Measurements from ENCODE around the gene HOXA7. TPM values are rescaled to one million over a fixed set of nuclear protein-coding genes. Genes with fewer than 3 reads are reported as not detected.

HOXA7 gene
- total RNA-seq, 1 donor from 2014 or later, result not detected

DNA sequence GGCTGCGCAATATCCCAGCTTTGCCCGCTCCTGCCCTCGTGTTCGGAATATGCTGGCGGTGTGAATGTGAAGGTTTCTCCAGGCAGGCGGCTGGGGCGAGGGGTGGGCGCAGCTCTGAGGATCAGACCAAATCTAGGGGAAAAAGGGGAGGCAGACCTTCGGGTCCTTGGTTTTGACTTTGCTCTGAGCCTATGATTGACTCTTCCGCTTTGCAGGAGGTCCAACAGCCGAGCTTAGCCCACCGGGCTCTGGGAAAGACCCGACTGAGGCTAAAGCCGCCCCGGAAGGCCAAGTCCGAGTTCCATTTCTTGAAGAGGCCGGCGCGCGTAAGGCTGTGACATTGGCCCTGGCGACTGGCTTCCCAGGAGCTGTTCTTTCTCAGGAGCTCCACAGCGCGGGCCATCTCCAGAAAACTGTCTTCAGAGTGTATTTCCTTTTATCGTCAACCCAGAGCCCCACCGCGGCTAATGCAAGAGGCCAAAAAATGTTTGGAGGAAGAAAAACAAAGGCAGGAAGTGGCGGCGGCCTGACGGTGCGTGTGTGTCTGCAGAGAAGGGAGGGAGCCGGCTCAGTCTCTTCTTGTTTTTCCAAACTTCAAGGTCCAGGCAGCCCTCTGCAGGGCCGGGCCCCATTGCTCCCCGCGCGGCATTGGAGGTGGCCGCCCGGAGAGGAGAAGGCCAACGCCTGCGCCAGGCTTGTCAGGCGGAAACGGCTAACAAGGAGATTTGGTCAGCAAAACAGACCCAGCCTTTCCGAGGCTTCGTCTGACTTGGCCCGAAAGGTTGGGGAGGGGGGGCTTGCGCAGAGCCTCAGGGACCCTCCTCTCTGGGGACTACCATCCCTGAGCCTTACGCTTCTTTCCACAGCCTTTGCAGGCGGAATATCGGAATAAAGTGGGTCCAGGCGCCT is 32.2 kb upstream of the HOXA7 start:
- DNase-seq, result peak; percentile 79
- Mint-ChIP-seq H3K36me3 (ENCODE audit: low read depth) (peaks cover 8% of the 10 kb centered on the region), H3K9me3 (no peaks in the 10 kb centered on the region), H3K4me1 (peaks cover 15% of the 10 kb centered on the region), H3K27me3 (peaks cover 88% of the 10 kb centered on the region), H3K4me3 (peak overlapping the region; percentile 64), H3K27ac (peak overlapping the region; percentile 41)
- intact Hi-C loops (cut with micrococcal nuclease), result no loop called here

DNA sequence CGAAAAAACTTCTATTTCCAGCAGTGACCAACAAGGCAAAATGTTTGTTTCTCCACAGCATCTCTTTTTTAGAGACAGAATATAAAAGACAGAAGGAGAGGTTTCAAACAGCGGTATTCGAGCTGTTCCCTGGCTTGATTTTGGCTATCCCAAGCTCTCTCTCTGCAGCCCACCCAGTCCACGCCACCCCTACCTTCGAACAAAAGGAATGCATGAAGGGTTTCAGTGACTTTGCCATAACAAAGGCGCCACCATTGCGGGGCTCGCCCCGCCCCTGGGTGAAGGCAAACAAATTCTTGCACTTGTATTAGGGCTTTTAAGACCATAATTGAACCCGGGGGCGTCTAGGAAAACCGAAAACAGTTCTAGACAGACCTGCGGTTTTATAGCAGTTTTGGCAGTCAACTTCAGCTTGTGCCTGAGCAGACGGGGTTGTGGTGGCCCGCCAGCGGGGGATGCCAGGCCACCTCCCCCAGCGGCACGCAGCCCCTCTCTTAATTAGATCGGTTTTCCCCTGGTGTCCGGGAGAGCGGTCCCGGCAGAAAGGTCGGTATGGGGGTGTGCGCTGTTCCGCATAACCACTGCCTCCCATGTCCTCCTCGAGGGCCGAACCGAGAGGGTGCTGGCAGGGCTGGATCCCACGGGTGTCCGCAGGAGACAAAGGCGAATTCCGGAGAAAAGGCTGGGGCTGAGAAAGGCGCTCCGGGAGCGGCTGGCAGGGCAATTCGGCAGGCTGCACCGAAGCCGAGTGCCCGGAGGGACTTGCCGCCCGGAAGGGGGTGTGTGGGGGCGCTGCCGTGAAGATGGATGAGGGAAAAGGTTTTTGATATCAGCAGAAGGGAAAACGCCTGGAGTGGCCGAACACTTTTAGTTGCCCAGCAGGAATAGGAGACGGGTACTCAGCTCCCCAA is 31.3 kb upstream of the HOXA7 start:
- peaks cover 15% of the 10 kb centered on the region for H3K4me1 Mint-ChIP-seq
- H3K36me3 Mint-ChIP-seq (ENCODE audit: low read depth), result peaks cover 8% of the 10 kb centered on the region
- H3K9me3 Mint-ChIP-seq, result no peaks in the 10 kb centered on the region
- intact Hi-C loops (cut with micrococcal nuclease), result no loop called here
- no peak for DNase-seq
- H3K27ac Mint-ChIP-seq, result no peak overlapping the region
- H3K4me3 Mint-ChIP-seq, result peak overlapping the region; percentile 64
- peaks cover 87% of the 10 kb centered on the region for H3K27me3 Mint-ChIP-seq

DNA sequence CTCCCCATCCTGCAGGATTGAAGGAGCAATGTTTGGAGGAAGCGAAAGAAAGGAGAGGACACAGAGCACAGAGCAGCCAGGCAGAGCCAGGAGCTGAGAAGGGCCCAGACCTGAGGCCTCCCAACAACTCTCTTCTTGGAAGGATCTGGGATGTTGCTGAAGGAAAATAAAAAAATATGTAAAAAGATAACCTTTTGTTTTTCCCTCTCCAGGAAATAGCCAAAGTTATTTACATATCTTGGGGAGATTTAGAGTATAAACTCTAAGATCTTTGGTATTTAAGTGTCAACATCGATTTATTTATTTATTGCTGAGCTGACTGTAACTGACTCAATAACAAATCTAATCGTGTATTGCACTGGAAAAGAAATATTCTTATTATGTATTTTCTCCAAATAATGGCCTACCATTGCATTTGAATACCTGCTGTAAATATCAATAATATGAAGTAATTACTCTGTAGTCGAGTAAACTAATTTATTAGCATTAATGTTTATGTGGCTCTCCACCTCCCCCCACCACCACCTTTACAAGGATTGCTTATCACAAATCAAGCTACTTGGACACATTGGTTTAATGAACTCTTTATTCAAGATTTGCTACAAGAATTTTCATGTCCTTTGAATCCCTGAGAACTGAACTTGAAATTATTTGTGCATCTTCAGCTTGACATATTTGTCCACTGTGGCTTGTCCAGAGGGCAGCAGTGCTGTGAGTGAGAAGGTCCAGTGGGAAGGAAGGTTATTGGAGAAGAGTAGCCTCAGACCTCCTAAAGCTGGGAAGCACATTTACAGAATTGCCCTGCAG is 30.4 kb upstream of the HOXA7 start:
- H3K4me1 Mint-ChIP-seq, result peaks cover 15% of the 10 kb centered on the region
- intact Hi-C loops (cut with micrococcal nuclease), result no loop called here

DNA sequence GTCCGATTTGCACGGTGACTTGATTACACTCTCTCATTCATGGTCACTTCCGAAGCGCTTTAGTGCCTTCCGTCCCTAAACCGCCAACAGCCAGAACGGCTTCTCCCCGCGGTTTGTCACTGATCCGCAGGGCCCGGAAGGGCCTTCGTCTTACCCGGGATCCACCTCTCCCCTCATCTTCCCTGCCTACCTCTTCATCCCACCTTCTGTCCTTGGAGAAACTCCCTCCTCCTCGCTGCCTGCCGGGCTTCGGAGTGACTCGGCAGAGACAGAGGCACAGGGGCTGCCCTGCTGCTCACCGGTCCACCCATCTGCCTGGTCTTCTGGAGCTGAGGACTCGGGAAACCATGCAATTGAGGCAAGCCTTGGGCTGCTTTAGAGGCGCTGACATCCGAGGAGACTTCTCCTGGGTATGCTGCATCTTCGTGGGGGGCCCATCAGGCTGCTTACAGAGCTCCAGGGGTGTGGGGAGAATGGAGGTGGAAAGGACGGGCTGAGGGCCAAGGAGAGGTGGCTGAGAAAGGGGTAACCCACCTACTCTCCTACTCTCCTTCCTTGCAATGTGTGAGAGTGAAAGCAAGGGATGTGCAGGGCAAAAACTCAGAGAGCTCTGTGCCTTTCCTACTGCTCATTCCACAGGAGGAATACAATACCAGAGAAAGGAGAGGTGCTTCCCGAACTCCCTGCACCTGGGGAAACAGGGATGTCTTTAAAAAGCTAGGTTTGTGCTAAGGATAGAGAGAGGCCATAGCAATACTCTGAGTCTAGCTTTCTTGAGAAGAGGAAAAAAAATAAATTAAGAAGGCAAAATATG is 29.6 kb upstream of the HOXA7 start:
- H3K4me3 Mint-ChIP-seq, result peak overlapping the region; percentile 63
- H3K4me1 Mint-ChIP-seq, result peaks cover 15% of the 10 kb centered on the region
- no peak for DNase-seq
- H3K27me3 Mint-ChIP-seq, result peaks cover 85% of the 10 kb centered on the region
- intact Hi-C loops (cut with micrococcal nuclease), result loop anchor here (2.0 kb wide), 2 partner anchors 13 to 15 kb away; no protein-coding TSS in a partner anchor
- H3K9me3 Mint-ChIP-seq, result no peaks in the 10 kb centered on the region
- peak overlapping the region; percentile 75 for H3K27ac Mint-ChIP-seq
- H3K36me3 Mint-ChIP-seq (ENCODE audit: low read depth), result peaks cover 8% of the 10 kb centered on the region

More for the DNA sequence above, 30.4 kb upstream of the HOXA7 start:
- H3K4me3 Mint-ChIP-seq, result no peak overlapping the region
- H3K9me3 Mint-ChIP-seq, result no peaks in the 10 kb centered on the region
- DNase-seq, result no peak
- H3K36me3 Mint-ChIP-seq (ENCODE audit: low read depth), result peaks cover 8% of the 10 kb centered on the region
- no peak overlapping the region for H3K27ac Mint-ChIP-seq
- peaks cover 87% of the 10 kb centered on the region for H3K27me3 Mint-ChIP-seq

DNA sequence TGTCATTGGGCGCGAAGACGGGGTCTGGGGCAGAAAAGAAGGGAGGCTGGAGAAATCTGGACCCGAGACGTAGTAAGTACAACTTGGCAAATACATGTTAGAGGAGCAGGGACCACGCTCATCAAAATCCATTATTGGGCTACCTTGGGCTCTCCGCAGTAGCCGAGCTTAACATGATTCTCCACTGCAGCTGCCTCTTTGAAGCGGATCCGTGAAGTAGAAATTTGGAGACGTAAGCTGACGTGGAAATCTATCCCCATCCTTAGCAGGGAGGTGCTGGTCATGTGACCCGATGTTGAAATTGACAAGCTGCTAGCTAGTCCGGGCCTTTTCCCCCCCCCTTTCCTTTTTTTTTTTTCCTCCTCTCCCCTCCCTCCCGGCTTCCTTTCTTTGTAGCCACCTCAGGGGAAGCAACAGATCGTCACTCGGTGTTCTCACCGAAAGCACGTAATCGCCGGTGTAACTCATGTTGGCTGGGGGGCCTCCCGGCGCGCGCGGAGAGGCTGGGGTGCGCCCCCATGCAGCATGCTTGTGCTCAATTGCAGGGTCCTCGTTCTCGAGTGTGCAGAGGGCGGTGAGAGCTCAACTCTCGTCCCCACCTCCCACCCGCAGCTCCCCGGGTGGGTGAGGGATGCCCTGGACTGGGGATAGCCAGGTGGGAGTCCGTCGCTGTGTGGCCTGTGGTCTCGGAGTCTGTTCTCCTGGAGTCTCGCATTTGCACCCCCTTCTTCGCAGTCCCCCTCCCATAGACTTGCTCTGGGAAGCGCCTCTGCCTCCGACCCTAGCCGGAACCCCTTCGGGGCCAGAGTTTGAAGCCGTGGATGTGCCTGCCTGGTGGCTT is 28.8 kb upstream of the HOXA7 start, which contains the start of gene HOXA11:
TSS of gene HOXA11 (minus strand) at position 220 of the 841 bp plus-strand sequence. CDS start at position 132, 88 bp downstream.
- no peak for DNase-seq
- Mint-ChIP-seq H3K27ac (peak within 1 kb of the TSS; percentile 78), H3K4me1 (peaks cover 15% of the 10 kb centered on the region), H3K9me3 (no peaks in the 10 kb centered on the region), H3K4me3 (peak within 1 kb of the TSS; percentile 63), H3K27me3 (peaks cover 81% of the 10 kb centered on the region), H3K36me3 (ENCODE audit: low read depth) (peaks cover 8% of the 10 kb centered on the region)
- intact Hi-C loops (cut with micrococcal nuclease), result loop anchor here (2.0 kb wide), 2 partner anchors 14 kb away; no protein-coding TSS in a partner anchor

DNA sequence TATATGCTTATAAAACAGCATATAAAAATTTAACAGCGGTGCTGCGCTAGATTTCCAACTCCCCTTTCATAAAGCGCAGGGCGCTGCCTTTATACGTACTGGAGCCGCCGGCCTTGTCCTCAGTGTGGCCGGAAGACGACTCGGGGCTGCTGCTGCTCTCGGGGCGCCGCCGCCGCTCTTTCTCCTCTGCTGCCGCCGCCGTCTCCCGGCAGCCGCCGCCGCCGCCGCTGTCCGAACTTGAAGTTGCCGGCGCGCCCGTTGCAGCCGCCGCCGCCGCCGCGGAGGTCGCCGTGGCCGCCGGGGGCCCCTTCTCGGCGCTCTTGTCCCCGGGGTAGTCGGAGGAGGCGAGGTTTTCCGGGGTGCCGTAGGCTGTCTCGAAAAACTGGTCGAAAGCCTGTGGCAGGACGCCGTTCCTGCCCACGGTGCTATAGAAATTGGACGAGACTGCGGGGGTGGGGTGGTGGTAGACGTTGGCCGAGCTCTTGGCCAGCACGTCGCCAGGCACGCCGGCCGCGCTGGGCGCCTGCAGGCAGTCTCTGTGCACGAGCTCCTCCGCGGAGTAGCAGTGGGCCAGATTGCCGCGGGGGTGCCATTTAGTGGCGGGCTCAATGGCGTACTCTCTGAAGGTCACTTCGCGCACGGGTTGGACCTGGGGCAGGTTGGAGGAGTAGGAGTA is 28.0 kb upstream of the HOXA7 start:
- Mint-ChIP-seq H3K27me3 (peaks cover 78% of the 10 kb centered on the region), H3K9me3 (no peaks in the 10 kb centered on the region), H3K4me3 (peak overlapping the region; percentile 56), H3K27ac (peak overlapping the region; percentile 78), H3K36me3 (ENCODE audit: low read depth) (peaks cover 8% of the 10 kb centered on the region), H3K4me1 (peaks cover 18% of the 10 kb centered on the region)
- peak; percentile 69 for DNase-seq
- intact Hi-C loops (cut with micrococcal nuclease), result loop anchor here (2.0 kb wide), 2 partner anchors 14 kb away; no protein-coding TSS in a partner anchor

DNA sequence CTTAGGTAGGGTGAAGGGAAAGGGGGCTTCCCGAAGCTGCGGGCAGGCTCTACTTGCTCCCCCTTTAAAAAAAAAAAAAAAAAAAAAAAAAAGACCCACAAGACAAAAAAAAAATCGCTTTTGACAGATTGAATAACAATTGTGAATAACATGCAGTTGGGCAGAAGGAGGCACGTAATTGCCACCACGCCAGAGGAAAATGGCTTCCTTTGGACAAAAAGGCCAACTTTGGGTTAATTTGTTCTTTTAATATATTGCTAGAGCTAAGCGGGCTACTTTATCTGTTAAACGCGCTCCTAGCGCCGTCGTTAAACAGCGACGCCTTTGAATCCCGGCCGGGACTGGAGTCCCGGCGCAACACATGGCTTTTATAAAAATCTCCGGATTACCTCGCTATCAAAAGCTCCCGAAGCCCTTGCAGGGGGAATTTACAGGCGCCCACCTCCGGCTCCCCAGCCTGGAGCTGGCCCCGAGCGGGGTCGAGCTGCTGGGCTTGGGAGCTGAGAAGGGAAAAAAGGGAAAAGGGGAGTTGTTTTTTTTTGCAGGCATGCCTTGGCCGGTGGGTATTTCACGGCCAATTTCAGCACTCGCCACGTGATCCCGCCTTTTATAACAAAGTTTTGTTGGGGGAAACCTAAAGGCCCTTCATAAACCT is 27.3 kb upstream of the HOXA7 start:
- no peak overlapping the region for H3K4me3 Mint-ChIP-seq
- no peaks in the 10 kb centered on the region for H3K9me3 Mint-ChIP-seq
- H3K27ac Mint-ChIP-seq, result no peak overlapping the region
- peaks cover 79% of the 10 kb centered on the region for H3K27me3 Mint-ChIP-seq
- peaks cover 18% of the 10 kb centered on the region for H3K4me1 Mint-ChIP-seq
- intact Hi-C loops (cut with micrococcal nuclease), result loop anchor here (2.0 kb wide), 2 partner anchors 13 to 15 kb away; no protein-coding TSS in a partner anchor
- DNase-seq, result peak; percentile 60
- peaks cover 8% of the 10 kb centered on the region for H3K36me3 Mint-ChIP-seq (ENCODE audit: low read depth)

DNA sequence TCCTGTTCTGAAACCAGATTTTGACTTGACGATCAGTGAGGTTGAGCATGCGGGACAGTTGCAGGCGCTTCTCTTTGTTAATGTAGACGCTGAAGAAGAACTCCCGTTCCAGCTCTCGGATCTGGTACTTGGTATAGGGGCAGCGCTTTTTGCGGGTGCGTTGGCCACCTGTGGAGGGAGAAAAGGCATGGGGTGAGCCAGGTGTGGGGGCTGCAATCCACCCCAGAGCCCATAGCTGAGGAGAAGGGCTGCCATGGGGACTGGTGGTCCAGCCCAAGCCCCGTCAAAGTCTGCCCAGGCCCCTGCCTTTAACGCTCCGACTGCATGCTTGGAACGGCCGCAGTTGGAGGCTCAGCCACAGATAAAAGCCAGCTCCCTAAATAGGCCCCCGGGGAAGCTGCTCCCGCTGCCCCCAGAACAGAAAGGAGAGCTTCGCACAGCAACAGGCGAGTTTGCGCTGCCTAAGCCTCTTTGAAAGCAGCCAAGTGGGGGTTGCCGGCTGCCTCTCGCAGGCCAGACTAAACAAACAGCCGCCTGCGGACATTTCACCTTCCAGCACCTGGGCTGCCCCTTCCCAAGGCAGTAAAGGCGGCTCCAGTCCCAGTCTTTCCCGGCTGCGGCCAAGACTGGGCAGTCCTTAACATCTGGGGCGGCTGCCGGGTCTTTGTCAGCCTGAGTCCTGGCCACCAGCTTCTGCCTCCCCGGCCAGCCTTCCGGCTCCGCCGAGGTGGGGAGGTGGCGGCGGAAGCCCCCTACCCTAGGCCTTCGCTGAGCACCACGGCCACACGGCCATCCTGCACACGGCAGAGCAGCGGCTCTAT is 26.6 kb upstream of the HOXA7 start:
- intact Hi-C loops (cut with micrococcal nuclease), result no loop called here
- DNase-seq, result no peak
- peaks cover 76% of the 10 kb centered on the region for H3K27me3 Mint-ChIP-seq
- H3K4me1 Mint-ChIP-seq, result peaks cover 13% of the 10 kb centered on the region
- H3K27ac Mint-ChIP-seq, result no peak overlapping the region
- H3K36me3 Mint-ChIP-seq (ENCODE audit: low read depth), result peaks cover 8% of the 10 kb centered on the region
- no peaks in the 10 kb centered on the region for H3K9me3 Mint-ChIP-seq
- H3K4me3 Mint-ChIP-seq, result no peak overlapping the region

DNA sequence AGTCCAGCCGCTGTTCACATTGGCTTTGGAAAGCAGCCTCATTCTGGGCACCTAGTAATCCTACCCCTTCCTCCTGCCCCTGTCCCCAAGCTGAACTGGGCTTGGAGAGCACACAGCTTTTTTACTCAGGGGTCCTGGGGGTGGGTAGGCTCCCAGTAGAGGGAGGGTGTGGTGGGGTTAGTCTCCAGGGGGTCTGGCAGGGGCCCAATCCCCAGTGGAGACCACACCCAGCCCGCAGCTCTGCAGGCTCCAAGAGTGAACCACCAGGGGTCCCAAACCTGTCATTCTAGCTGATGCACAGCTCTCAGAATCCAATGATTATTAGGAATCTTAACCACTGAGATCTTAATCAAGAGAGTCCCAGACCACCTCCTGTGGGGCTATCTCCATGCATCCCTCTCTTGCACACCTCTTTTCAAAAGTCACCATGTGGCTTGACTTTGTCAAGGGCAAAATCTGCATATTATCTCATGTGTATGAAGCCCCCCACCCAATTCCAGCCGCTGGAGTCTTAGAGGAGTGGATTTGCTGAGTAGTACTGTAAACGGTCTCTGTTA is 25.9 kb upstream of the HOXA7 start:
- DNase-seq, result no peak

DNA sequence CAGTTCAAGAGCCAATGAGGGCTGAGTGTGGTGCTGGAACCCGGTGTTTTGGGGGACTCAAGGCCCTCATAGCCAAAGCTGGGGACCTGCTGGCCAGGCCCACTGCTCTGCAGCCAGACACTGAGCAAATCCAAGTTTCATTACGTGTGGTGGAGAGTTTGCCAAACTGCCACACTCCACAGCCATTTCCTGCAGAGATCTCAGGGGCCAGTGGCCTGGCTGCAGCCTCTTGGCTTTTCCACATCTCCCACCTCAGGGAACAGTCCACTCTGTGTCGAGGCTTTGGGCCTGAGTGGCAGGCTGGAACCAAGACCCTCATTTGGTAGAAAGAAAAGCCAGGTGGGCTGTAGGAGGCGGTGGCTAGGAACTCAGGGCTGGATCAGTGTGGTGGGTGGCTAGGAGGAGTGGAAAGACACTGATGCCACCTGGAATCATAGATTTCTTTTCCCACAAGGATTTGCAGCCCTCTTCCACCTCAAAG is 25.4 kb upstream of the HOXA7 start:
- H3K27me3 Mint-ChIP-seq, result peaks cover 69% of the 10 kb centered on the region
- no peak for DNase-seq
- H3K27ac Mint-ChIP-seq, result no peak overlapping the region
- peaks cover 8% of the 10 kb centered on the region for H3K36me3 Mint-ChIP-seq (ENCODE audit: low read depth)
- peaks cover 13% of the 10 kb centered on the region for H3K4me1 Mint-ChIP-seq
- intact Hi-C loops (cut with micrococcal nuclease), result no loop called here
- H3K9me3 Mint-ChIP-seq, result no peaks in the 10 kb centered on the region
- no peak overlapping the region for H3K4me3 Mint-ChIP-seq

More for the DNA sequence above, 25.9 kb upstream of the HOXA7 start:
- no peak overlapping the region for H3K27ac Mint-ChIP-seq
- no peak overlapping the region for H3K4me3 Mint-ChIP-seq
- peaks cover 13% of the 10 kb centered on the region for H3K4me1 Mint-ChIP-seq
- no peaks in the 10 kb centered on the region for H3K9me3 Mint-ChIP-seq
- H3K36me3 Mint-ChIP-seq (ENCODE audit: low read depth), result peaks cover 8% of the 10 kb centered on the region
- peaks cover 74% of the 10 kb centered on the region for H3K27me3 Mint-ChIP-seq
- intact Hi-C loops (cut with micrococcal nuclease), result no loop called here
